Stimulated activated naive B cell treated with anti-CD40 and anti-IgM and Interleukin-4, amounts not matched to agents 10 μg/mL and 1 μg/mL and 100 μg/mL, for 72 hours (primary cell): Measurements from ENCODE around the gene USP20.
A peak's percentile ranks its signal among the peaks of the same experiment; 100 is the strongest.

ENCODE experiments used
- ATAC-seq, 2 donors: fragments of 150-1000 bp; cut with Tn5 transposase; replicated peaks; 2 replicates each; pipeline ENCODE4 v1.10.0; 2021; ENCODE audit warnings: moderate library complexity in 1 of 2
- DNase-seq: peaks from one replicate; pipeline ENCODE4 v3.0.0; 2021
- H3K27ac Mint-ChIP-seq: one replicate; pipeline ENCODE4 v1.8.0; 2022; ENCODE audit warnings: mild to moderate bottlenecking, mixed read lengths
- H3K27me3 Mint-ChIP-seq, 2 donors: one replicate each; pipeline ENCODE4 v1.8.0; 2022; ENCODE audit warnings: mixed read lengths in 2 of 2
- H3K36me3 Mint-ChIP-seq, 2 donors: one replicate each; pipeline ENCODE4 v1.8.0; 2022; ENCODE audit warnings: mixed read lengths in 2 of 2, mild to moderate bottlenecking in 1 of 2
- H3K4me1 Mint-ChIP-seq, 2 donors: one replicate each; pipeline ENCODE4 v1.8.0; 2022; ENCODE audit warnings: mixed read lengths in 2 of 2, mild to moderate bottlenecking in 1 of 2
- H3K4me3 Mint-ChIP-seq, 2 donors: one replicate each; pipeline ENCODE4 v1.8.0; 2022; ENCODE audit warnings: mild to moderate bottlenecking in 2 of 2, mixed read lengths in 2 of 2, moderate library complexity in 1 of 2
- H3K9me3 Mint-ChIP-seq, 2 donors: one replicate each; pipeline ENCODE4 v1.8.0; 2022; ENCODE audit warnings: mixed read lengths in 2 of 2, mild to moderate bottlenecking in 1 of 2

The USP20 gene

GRCh38 chr9:129908906-129909305 lies 73.6 kb downstream of the USP20 start:
- Mint-ChIP-seq H3K36me3 (peaks cover 54 to 82% of the 10 kb centered on the region in 2 donors), H3K27me3 (no peaks in the 10 kb centered on the region), H3K9me3 (no peaks in the 10 kb centered on the region), H3K4me1 (peaks cover 22 to 58% of the 10 kb centered on the region in 2 donors), H3K27ac (peak overlapping the region; percentile 81), H3K4me3 (no peak overlapping the region)
- DNase-seq: no peak
- no peak for ATAC-seq

DNA sequence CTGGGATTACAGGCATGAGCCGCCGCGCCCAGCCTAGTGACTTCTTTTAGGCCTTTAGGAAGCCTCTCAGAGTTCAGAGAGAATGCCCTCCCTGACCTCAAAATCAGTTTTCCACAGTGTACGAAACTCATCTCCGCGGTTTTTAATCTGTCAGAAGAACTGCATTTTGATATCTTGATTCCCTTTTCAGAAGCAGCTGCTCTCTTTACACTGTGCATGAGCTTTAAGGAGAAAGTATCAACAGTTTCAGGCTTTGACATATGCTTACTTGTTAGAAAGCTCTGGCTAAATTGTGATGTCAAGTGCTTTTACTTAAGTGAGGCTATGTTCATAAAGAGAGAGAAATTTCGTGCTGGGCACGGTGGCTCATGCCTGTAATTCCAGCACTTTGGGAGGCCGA lies 74.6 kb downstream of the USP20 start:
- H3K36me3 Mint-ChIP-seq: peaks cover 54 to 76% of the 10 kb centered on the region in 2 donors
- H3K4me1 Mint-ChIP-seq: peaks cover 15 to 52% of the 10 kb centered on the region in 2 donors
- ATAC-seq: no peak
- H3K27me3 Mint-ChIP-seq: no peaks in the 10 kb centered on the region
- H3K4me3 Mint-ChIP-seq: no peak overlapping the region
- no peak for DNase-seq
- peak overlapping the region; percentile 89 for H3K27ac Mint-ChIP-seq
- no peaks in the 10 kb centered on the region for H3K9me3 Mint-ChIP-seq

- DNase-seq (no peak), ATAC-seq (peak; percentile 55 to 74)
- Mint-ChIP-seq H3K36me3 (peaks cover 54 to 71% of the 10 kb centered on the region in 2 donors), H3K4me3 (no peak overlapping the region), H3K27me3 (no peaks in the 10 kb centered on the region), H3K9me3 (no peaks in the 10 kb centered on the region), H3K27ac (peak overlapping the region; percentile 89), H3K4me1 (peaks cover 14 to 49% of the 10 kb centered on the region in 2 donors)
Observed at GRCh38 chr9:129910628-129911567, 75.6 kb downstream of the USP20 start.

DNA sequence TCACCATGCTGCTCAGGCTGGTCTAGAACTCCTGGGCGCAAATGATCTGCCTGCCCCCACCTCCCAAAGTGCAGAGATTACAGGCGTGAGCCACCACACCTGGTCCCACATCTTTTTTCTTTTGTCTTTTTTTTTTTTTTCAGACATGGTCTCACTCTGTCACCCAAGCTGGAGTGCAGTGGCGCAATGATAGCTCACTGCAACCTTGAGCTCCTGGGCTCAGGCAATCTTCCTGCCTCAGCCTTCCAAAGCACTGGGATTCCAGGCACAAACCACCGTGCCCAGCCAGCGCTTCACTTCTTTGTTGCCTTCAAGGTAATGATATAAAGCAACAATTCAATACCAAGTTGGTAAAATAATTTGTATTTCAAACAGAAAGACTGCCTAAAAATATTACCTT lies 78.8 kb downstream of the USP20 start:
- Mint-ChIP-seq H3K9me3 (no peaks in the 10 kb centered on the region), H3K4me1 (peaks cover 13 to 51% of the 10 kb centered on the region in 2 donors), H3K27ac (peak overlapping the region; percentile 81), H3K27me3 (no peaks in the 10 kb centered on the region), H3K36me3 (peaks cover 55 to 68% of the 10 kb centered on the region in 2 donors), H3K4me3 (no peak overlapping the region)
- ATAC-seq (no peak), DNase-seq (no peak)

DNA sequence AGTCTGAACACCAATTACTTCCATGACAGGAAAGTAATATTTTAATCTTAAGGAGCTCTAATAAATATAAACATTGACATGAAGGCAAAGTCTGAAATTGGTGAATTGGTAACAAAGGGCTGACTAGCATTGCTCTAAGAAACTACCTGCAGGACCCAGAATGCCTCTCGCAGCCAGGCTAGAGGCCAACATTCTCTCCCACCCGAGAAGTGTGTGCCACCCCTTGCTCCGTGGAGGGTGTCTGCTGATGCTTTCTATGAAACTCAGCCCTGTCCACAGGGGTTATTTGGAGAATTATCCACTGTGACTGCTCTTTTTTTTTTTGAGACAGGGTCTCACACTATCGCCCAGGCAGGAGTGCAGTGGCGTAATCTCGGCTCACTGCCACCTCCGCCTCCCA lies 81.4 kb downstream of the USP20 start:
- ATAC-seq (no peak), DNase-seq (no peak)
- Mint-ChIP-seq H3K4me1 (peaks cover 12 to 45% of the 10 kb centered on the region in 2 donors), H3K27me3 (no peaks in the 10 kb centered on the region), H3K27ac (peak overlapping the region; percentile 51), H3K9me3 (no peaks in the 10 kb centered on the region), H3K36me3 (peaks cover 43 to 59% of the 10 kb centered on the region in 2 donors), H3K4me3 (no peak overlapping the region)

GRCh38 chr9:129918296-129918950 lies 83.2 kb downstream of the USP20 start:
- H3K4me3 Mint-ChIP-seq: no peak overlapping the region
- H3K27me3 Mint-ChIP-seq: no peaks in the 10 kb centered on the region

GRCh38 chr9:129919277-129919676 lies 84.0 kb downstream of the USP20 start:
- DNase-seq (no peak), ATAC-seq (peak in 1 of 2 donors; percentile 73)
- Mint-ChIP-seq H3K27ac (peak overlapping the region; percentile 79), H3K27me3 (no peaks in the 10 kb centered on the region), H3K9me3 (no peaks in the 10 kb centered on the region), H3K4me3 (no peak overlapping the region), H3K36me3 (peaks cover 43 to 59% of the 10 kb centered on the region in 2 donors), H3K4me1 (peaks cover 14 to 32% of the 10 kb centered on the region in 2 donors)

More at GRCh38 chr9:129918296-129918950, 83.2 kb downstream of the USP20 start:
- H3K27ac Mint-ChIP-seq: peak overlapping the region; percentile 84
- H3K36me3 Mint-ChIP-seq: peaks cover 40 to 60% of the 10 kb centered on the region in 2 donors
- ATAC-seq (no peak), DNase-seq (no peak)
- H3K9me3 Mint-ChIP-seq: no peaks in the 10 kb centered on the region
- peaks cover 10 to 31% of the 10 kb centered on the region in 2 donors for H3K4me1 Mint-ChIP-seq

- Mint-ChIP-seq H3K27ac (peak overlapping the region; percentile 79), H3K9me3 (no peaks in the 10 kb centered on the region), H3K27me3 (no peaks in the 10 kb centered on the region), H3K4me3 (no peak overlapping the region), H3K36me3 (peaks cover 45 to 65% of the 10 kb centered on the region in 2 donors), H3K4me1 (peaks cover 16 to 37% of the 10 kb centered on the region in 2 donors)
- no peak for DNase-seq
- ATAC-seq: peak in 1 of 2 donors; percentile 68
Observed at GRCh38 chr9:129919841-129920240, 84.6 kb downstream of the USP20 start.

DNA sequence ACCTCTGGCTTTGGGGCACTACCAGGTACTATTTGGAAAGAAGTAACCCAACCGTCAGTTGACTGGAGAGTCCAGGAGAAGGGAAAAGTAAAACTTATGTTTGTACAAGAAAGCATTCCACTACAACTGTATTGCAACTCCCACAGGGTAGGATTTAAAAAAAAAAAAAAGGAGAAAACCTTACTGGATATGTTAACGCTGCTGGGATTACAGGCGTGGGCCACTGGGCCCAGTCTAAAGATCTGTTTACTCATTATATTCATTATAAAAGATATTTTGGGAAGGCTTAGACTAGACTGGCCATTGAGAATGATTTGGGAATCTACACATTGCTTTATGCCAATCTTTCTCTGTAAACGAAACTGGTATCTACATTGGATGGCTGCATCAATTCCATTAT lies 86.6 kb downstream of the USP20 start:
- ATAC-seq: no peak
- Mint-ChIP-seq H3K27ac (peak overlapping the region; percentile 71), H3K4me1 (peaks cover 13 to 32% of the 10 kb centered on the region in 2 donors), H3K36me3 (peaks cover 39 to 71% of the 10 kb centered on the region in 2 donors), H3K27me3 (no peaks in the 10 kb centered on the region), H3K9me3 (no peaks in the 10 kb centered on the region), H3K4me3 (no peak overlapping the region)
- DNase-seq: no peak

GRCh38 chr9:129923589-129923988 lies 88.3 kb downstream of the USP20 start:
- no peak for DNase-seq
- Mint-ChIP-seq H3K4me1 (peaks cover 12 to 34% of the 10 kb centered on the region in 2 donors), H3K9me3 (no peaks in the 10 kb centered on the region), H3K4me3 (no peak overlapping the region), H3K27ac (peak overlapping the region; percentile 80), H3K36me3 (peaks cover 29 to 67% of the 10 kb centered on the region in 2 donors), H3K27me3 (no peaks in the 10 kb centered on the region)
- ATAC-seq: no peak

- Mint-ChIP-seq H3K36me3 (peaks cover 30 to 48% of the 10 kb centered on the region in 2 donors), H3K4me1 (peaks cover 23 to 45% of the 10 kb centered on the region in 2 donors), H3K4me3 (peak overlapping the region in 1 of 2 donors; percentile 2), H3K27me3 (no peaks in the 10 kb centered on the region), H3K27ac (peak overlapping the region; percentile 90), H3K9me3 (peaks cover 0 to 1% of the 10 kb centered on the region in 2 donors)
- peak; percentile 3 to 13 for ATAC-seq
- no peak for DNase-seq
Observed at GRCh38 chr9:129929496-129930125, 94.4 kb downstream of the USP20 start.

DNA sequence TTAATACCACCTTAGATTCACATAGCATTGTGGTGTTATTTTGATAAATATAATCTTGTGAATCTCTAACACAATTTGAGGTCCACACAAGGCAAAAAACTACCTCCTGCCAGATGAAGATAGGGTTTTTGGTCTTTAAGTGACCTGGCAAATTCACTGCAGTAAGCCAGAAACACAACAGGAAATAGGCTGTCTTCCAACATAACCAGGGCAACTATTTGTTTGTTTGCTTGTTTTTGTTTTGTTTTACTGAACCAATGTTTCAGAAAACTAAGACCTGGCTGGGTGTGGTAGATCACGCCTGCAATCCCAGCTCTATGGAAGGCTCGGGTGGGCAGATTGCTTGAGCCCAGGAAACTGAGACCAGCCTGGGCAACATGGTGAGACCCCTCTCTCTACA lies 95.5 kb downstream of the USP20 start:
- peaks cover 0 to 1% of the 10 kb centered on the region in 2 donors for H3K9me3 Mint-ChIP-seq
- peak overlapping the region; percentile 82 for H3K27ac Mint-ChIP-seq
- H3K36me3 Mint-ChIP-seq: peaks cover 33 to 49% of the 10 kb centered on the region in 2 donors
- H3K4me3 Mint-ChIP-seq: no peak overlapping the region
- peaks cover 28 to 53% of the 10 kb centered on the region in 2 donors for H3K4me1 Mint-ChIP-seq
- no peaks in the 10 kb centered on the region for H3K27me3 Mint-ChIP-seq
- ATAC-seq (no peak), DNase-seq (no peak)
